Measurements from ENCODE around the gene SUN1.

Gene SUN1

GRCh38 chr7:879093-879492, 46.8 kb downstream of the SUN1 start:
- no peak for DNase-seq

- no peak for DNase-seq
These were observed 47.4 kb downstream of the SUN1 start for GRCh38 chr7:879706-880105.

GRCh38 chr7:880450-880849, 48.2 kb downstream of the SUN1 start:
- no peak for DNase-seq

GRCh38 chr7:881441-882234, 49.4 kb downstream of the SUN1 start:
- no peak for DNase-seq

GRCh38 chr7:882336-883035, 50.2 kb downstream of the SUN1 start:
- DNase-seq = no peak

GRCh38 chr7:883055-884021, 51.1 kb downstream of the SUN1 start:
- no peak for DNase-seq

- no peak for DNase-seq
These were observed 52.1 kb downstream of the SUN1 start for GRCh38 chr7:884191-885003.

- no peak for DNase-seq
These were observed 53.1 kb downstream of the SUN1 start for GRCh38 chr7:885261-885892.

GRCh38 chr7:885893-886625, 53.8 kb downstream of the SUN1 start:
- DNase-seq = no peak

GRCh38 chr7:886626-887487, 54.6 kb downstream of the SUN1 start:
- no peak for DNase-seq

- no peak for DNase-seq
These were observed 55.2 kb downstream of the SUN1 start for GRCh38 chr7:887488-887820.

- DNase-seq = no peak
These were observed 56.1 kb downstream of the SUN1 start for GRCh38 chr7:888081-889024.

- DNase-seq = no peak
These were observed 56.7 kb downstream of the SUN1 start for GRCh38 chr7:889025-889390.

GRCh38 chr7:889391-889790, 57.1 kb downstream of the SUN1 start:
- DNase-seq = no peak

- no peak for DNase-seq
These were observed 58.6 kb downstream of the SUN1 start for GRCh38 chr7:890868-891267.

GRCh38 chr7:891291-891690, 59.0 kb downstream of the SUN1 start:
- DNase-seq = no peak

GRCh38 chr7:891805-892204, 59.5 kb downstream of the SUN1 start:
- DNase-seq = no peak

GRCh38 chr7:892648-893593, 60.6 kb downstream of the SUN1 start:
- no peak for DNase-seq
